Measurements from ENCODE around the gene CMTR2.
A peak's percentile ranks its signal among the peaks of the same experiment; 100 is the strongest.

The CMTR2 gene, protein sequence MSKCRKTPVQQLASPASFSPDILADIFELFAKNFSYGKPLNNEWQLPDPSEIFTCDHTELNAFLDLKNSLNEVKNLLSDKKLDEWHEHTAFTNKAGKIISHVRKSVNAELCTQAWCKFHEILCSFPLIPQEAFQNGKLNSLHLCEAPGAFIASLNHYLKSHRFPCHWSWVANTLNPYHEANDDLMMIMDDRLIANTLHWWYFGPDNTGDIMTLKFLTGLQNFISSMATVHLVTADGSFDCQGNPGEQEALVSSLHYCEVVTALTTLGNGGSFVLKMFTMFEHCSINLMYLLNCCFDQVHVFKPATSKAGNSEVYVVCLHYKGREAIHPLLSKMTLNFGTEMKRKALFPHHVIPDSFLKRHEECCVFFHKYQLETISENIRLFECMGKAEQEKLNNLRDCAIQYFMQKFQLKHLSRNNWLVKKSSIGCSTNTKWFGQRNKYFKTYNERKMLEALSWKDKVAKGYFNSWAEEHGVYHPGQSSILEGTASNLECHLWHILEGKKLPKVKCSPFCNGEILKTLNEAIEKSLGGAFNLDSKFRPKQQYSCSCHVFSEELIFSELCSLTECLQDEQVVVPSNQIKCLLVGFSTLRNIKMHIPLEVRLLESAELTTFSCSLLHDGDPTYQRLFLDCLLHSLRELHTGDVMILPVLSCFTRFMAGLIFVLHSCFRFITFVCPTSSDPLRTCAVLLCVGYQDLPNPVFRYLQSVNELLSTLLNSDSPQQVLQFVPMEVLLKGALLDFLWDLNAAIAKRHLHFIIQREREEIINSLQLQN

DNA sequence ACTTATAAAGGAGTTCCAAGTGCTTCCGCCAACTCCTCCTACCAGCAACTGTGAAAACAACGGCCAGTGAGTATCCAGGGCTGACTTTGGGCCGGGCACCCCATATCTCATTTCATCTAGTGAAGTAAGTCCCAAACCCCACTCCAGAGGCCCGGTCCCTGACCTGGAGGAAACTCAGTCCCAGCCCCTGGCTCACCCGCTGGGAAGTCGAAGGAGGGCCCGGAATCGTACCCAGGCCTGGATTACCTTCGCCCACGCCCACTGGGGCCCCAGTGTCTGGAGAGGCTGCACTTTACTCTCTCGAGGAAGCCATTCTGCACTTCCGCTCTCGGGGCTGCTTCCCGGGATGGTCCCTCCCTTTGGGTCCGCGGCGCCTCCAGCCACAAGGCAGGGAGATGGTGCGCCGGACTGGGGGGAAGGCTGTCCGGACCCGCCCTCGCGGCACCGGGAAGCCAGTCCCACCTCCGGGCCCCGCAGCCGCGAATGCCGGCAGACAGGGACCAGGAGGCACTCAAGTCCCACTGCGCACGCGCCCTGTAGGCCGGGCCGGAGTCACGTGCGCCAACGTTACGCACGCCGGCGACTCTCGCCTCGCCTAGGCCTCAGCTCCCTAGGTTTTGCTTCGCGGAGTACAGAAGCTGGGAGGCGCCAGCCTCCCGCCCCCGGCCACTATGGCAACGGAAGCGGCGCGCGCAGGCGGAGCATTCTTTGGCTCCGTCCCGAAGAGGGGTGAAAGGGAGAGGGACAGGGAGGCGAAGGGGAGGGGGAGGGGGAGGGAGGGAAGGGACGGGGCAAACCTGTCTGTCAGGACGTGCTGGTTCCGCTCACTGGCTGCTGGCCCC, at the start of gene CMTR2:
Gene CMTR2 (minus strand): TSS at position 513 of the 842 bp plus-strand sequence. CDS start 3,482 bp downstream, outside the sequence.
- H3K4me3 ChIP-seq (ENCODE audit: control insufficient read depth, low read depth, low read length), result peak within 1 kb of the TSS; percentile 71
- peak; percentile 95 for DNase-seq (ENCODE audit: low read depth)
- TF ChIP-seq, protein P1, sequence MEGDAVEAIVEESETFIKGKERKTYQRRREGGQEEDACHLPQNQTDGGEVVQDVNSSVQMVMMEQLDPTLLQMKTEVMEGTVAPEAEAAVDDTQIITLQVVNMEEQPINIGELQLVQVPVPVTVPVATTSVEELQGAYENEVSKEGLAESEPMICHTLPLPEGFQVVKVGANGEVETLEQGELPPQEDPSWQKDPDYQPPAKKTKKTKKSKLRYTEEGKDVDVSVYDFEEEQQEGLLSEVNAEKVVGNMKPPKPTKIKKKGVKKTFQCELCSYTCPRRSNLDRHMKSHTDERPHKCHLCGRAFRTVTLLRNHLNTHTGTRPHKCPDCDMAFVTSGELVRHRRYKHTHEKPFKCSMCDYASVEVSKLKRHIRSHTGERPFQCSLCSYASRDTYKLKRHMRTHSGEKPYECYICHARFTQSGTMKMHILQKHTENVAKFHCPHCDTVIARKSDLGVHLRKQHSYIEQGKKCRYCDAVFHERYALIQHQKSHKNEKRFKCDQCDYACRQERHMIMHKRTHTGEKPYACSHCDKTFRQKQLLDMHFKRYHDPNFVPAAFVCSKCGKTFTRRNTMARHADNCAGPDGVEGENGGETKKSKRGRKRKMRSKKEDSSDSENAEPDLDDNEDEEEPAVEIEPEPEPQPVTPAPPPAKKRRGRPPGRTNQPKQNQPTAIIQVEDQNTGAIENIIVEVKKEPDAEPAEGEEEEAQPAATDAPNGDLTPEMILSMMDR (conservative IDR thresholded peaks at IDR 0.05; ENCODE audit: control insufficient read depth, insufficient read depth, low read depth, low read length), result no peak

DNA sequence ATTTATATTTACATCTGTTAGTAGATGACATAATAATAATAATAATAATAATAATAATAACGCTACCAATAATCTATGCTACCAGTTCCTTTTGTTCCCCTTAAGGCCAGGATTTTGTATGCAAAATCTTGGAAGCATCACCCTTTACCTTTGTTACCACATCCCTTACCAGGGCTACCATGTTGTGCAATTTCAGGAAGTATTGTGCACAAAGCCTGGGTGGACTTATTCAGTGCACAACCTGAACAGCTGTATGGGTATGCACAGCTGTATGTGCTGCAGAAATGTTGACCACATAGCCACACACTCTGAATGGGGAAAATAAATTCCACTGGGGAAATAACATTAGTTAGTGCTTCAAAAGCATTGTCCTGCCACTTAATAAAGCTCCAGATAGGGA, 49.4 kb upstream of the CMTR2 start:
- no peak for DNase-seq (ENCODE audit: low read depth)
- no peak overlapping the region for H3K4me3 ChIP-seq (ENCODE audit: control insufficient read depth, low read depth, low read length)
- TF ChIP-seq, protein P1 (conservative IDR thresholded peaks at IDR 0.05; ENCODE audit: control insufficient read depth, insufficient read depth, low read depth, low read length), result no peak

DNA sequence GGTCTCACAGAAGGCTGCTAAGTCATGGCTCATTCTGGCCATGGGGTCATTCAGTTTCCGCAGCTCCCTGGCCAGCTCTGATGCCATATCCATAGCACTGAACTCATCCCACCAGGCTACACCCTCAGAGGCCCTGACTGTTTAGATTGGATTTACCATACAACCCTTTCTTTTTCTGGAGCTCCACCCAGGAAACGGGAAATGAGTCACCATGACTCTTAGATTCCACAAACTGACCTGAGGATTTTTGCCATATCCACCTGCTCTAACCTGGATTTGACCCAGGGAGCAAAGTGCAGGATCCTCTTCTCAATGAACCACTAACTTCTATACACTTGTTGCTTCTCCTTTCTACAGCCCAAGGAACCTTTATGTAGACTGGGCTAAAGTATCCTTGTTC, 49.0 kb upstream of the CMTR2 start:
- no peak for DNase-seq (ENCODE audit: low read depth)
- no peak overlapping the region for H3K4me3 ChIP-seq (ENCODE audit: control insufficient read depth, low read depth, low read length)
- TF ChIP-seq, protein P1 (conservative IDR thresholded peaks at IDR 0.05; ENCODE audit: control insufficient read depth, insufficient read depth, low read depth, low read length), result no peak

DNA sequence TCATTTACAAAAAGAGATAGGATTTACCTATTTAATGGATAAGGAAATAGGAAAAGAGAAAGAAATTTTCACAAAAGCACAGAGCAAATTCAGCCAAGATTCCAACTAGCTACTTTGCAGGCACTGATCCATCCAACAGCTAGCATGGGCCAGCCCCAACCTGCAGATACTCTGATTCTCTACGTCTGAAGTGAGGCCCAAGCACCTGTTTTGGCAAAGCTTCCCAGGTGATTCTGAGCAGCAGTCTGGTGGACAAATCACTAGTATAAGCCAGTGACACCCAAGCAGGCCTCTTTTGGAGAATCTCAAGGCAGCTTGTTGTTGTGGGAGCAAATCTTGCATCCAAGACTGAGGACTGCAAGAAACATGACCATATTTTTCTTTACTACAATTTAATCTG, 48.4 kb upstream of the CMTR2 start:
- no peak for DNase-seq (ENCODE audit: low read depth)
- H3K4me3 ChIP-seq (ENCODE audit: control insufficient read depth, low read depth, low read length), result no peak overlapping the region
- TF ChIP-seq, protein P1 (conservative IDR thresholded peaks at IDR 0.05; ENCODE audit: control insufficient read depth, insufficient read depth, low read depth, low read length), result no peak

DNA sequence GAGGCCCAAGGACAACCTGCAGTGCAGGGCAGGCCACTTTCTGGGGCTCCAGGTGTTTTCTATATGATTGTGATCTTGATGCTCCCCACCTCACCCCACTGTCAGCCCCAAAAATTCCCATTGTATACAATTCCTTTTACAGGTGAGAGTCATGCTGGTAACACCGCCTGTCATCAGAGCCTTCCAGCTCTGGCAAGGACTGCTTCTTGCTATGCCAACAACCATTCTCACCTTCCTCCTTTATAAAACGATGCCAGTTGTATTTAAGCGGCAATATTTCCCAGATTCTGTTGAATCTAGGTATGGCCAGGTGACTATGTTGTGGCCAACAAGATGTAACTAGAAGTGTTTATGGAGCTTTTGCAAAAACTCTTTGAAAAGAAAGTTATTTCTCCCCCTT, 38.9 kb upstream of the CMTR2 start:
- TF ChIP-seq, protein P1 (conservative IDR thresholded peaks at IDR 0.05; ENCODE audit: control insufficient read depth, insufficient read depth, low read depth, low read length), result no peak
- DNase-seq (ENCODE audit: low read depth), result no peak
- no peak overlapping the region for H3K4me3 ChIP-seq (ENCODE audit: control insufficient read depth, low read depth, low read length)

DNA sequence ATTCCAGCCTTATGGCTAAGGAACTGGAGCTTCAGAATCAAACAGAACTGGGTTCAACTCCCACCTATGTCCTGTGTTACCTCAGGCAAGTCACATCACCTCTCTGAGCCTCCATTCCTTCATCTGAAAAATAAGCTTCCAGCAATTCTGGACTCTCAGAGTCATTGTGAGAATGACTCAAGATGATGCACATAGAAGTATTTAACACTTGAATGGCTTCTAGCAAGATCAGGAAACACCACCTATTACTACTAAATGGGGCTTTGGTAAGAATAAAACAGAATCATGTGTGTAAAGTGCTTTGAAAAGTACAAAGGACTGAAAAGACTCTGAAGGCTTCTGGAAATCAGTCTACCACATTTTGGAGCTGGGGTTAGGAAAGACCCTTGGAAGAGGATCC, 38.5 kb upstream of the CMTR2 start:
- no peak overlapping the region for H3K4me3 ChIP-seq (ENCODE audit: control insufficient read depth, low read depth, low read length)
- no peak for DNase-seq (ENCODE audit: low read depth)
- TF ChIP-seq, protein P1 (conservative IDR thresholded peaks at IDR 0.05; ENCODE audit: control insufficient read depth, insufficient read depth, low read depth, low read length), result no peak
